Fibroblast of lung (primary cell): ENCODE results near the gene DEFB114.

ENCODE experiments used
- EZH2 ChIP-seq: IDR thresholded peaks from 2 replicates; pipeline ENCODE4 v1.5.1; 2012; ENCODE audit warnings: low read length, control low read depth, mild to moderate bottlenecking; ENCODE audit errors: missing control alignments
- TF ChIP-seq, protein P1 (sequence below), 2 donors: IDR thresholded peaks in 1 of 2; conservative IDR thresholded peaks in 1 of 2; 1 replicate in 1 of 2; 2 replicates in 1 of 2; pipeline ENCODE4 v1.5.1; 2011 to 2012; ENCODE audit warnings: low read length in 2 of 2, control low read depth in 1 of 2, inconsistent platforms in 1 of 2, low read depth in 1 of 2, mild to moderate bottlenecking in 1 of 2

DNA sequence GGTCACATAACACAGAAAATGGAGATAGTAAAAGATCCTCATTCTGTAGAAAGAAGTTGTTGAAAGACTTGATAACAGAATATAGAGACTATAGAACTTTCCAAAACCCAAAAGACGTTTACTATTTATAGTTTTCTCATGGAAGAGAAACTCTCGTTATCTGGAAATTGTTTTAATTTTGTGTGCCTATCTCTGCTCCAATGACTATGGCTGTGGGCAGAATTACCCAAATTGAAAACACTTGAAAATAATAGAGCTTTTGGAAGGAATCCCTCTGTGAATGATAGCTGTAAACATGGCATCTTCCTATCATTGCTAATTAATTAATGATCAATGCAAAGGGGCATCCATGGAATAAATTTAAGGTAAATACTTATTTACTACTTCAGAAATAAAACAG lies at the start of gene DEFB114:
- TF ChIP-seq, protein P1, sequence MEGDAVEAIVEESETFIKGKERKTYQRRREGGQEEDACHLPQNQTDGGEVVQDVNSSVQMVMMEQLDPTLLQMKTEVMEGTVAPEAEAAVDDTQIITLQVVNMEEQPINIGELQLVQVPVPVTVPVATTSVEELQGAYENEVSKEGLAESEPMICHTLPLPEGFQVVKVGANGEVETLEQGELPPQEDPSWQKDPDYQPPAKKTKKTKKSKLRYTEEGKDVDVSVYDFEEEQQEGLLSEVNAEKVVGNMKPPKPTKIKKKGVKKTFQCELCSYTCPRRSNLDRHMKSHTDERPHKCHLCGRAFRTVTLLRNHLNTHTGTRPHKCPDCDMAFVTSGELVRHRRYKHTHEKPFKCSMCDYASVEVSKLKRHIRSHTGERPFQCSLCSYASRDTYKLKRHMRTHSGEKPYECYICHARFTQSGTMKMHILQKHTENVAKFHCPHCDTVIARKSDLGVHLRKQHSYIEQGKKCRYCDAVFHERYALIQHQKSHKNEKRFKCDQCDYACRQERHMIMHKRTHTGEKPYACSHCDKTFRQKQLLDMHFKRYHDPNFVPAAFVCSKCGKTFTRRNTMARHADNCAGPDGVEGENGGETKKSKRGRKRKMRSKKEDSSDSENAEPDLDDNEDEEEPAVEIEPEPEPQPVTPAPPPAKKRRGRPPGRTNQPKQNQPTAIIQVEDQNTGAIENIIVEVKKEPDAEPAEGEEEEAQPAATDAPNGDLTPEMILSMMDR (conservative IDR thresholded peaks at IDR 0.05 in 1 of 2, IDR thresholded peaks at IDR 0.05 in 1 of 2; ENCODE audit: low read depth in 1 of 2, low read length in 2 of 2) = no peak
- TF ChIP-seq EZH2 = no peak
